Renal pelvis (tissue), 4 donors: ENCODE data around the gene KRTAP1-5. TPM values are rescaled to one million over a fixed set of nuclear protein-coding genes. Genes with fewer than 3 reads are reported as not detected.
"Not testable (repeated sequence)": the region's sequence is repeated elsewhere in the genome, so short reads cannot be mapped to it uniquely, and the experiment has no call there.

Source experiments
- DNase-seq: peaks from one replicate; pipeline ENCODE4 v3.0.0-alpha.2; 2013
- polyA plus RNA-seq, 3 donors: library from polyadenylated mRNA; unstranded; fragments of 120-200 nt; gene quantifications; one replicate each; pipeline ENCODE4 v1.2.1, GENCODE V29; 2013; ENCODE audit not compliant: insufficient read length in 3 of 3

The KRTAP1-5 gene
- polyA plus RNA-seq, 3 donors, result not detected

- no peak for DNase-seq
Observed at GRCh38 chr17:41049110-41049509, 22.1 kb upstream of the KRTAP1-5 start.

- DNase-seq, result no peak
Observed at GRCh38 chr17:41048441-41048840, 21.4 kb upstream of the KRTAP1-5 start.

- DNase-seq, result not testable (repeated sequence)
Observed at GRCh38 chr17:41046735-41047465, 19.9 kb upstream of the KRTAP1-5 start, which contains the start of gene KRTAP2-1. Gene KRTAP2-1, minus strand, starts transcription at chr17:41047316. Its CDS starts 49 bp downstream, at chr17:41047267.

- no peak for DNase-seq
Observed at GRCh38 chr17:41042953-41043352, 15.9 kb upstream of the KRTAP1-5 start.

- DNase-seq, result not testable (repeated sequence)
Observed at GRCh38 chr17:41040783-41041571, 14.0 kb upstream of the KRTAP1-5 start, which contains the start of gene KRTAP1-1. Gene KRTAP1-1, minus strand, starts transcription at chr17:41041450. Its CDS starts 53 bp downstream, at chr17:41041397.

- no peak for DNase-seq
Observed at GRCh38 chr17:41037853-41038350, 10.9 kb upstream of the KRTAP1-5 start.

GRCh38 chr17:41034346-41034935, 7.4 kb upstream of the KRTAP1-5 start, which contains the start of gene KRTAP1-3:
Gene KRTAP1-3, minus strand, starts transcription at chr17:41034874. Its CDS starts 53 bp downstream, at chr17:41034821.
- DNase-seq, result not testable (repeated sequence)

- DNase-seq, result no peak
Observed at GRCh38 chr17:41029633-41030245, 2.7 kb upstream of the KRTAP1-5 start, which contains the start of gene KRTAP1-4. Gene KRTAP1-4, minus strand, starts transcription at chr17:41030195. Its CDS starts 117 bp downstream, at chr17:41030078.

- no peak for DNase-seq
Observed at GRCh38 chr17:41024697-41025096, 2.3 kb downstream of the KRTAP1-5 start.

- no peak for DNase-seq
Observed at GRCh38 chr17:41020336-41020735, 6.7 kb downstream of the KRTAP1-5 start.

GRCh38 chr17:41019415-41019814, 7.6 kb downstream of the KRTAP1-5 start:
- DNase-seq, result no peak

GRCh38 chr17:41018541-41018940, 8.5 kb downstream of the KRTAP1-5 start:
- DNase-seq, result no peak

- DNase-seq, result no peak
Observed at GRCh38 chr17:41016578-41017215, 10.3 kb downstream of the KRTAP1-5 start.

- DNase-seq, result no peak
Observed at GRCh38 chr17:41015454-41015853, 11.6 kb downstream of the KRTAP1-5 start.

GRCh38 chr17:41013606-41014005, 13.4 kb downstream of the KRTAP1-5 start:
- DNase-seq, result no peak

GRCh38 chr17:41013181-41013580, 13.8 kb downstream of the KRTAP1-5 start:
- DNase-seq, result no peak

- DNase-seq, result no peak
Observed at GRCh38 chr17:41012326-41013120, 14.5 kb downstream of the KRTAP1-5 start.

GRCh38 chr17:41010441-41010840, 16.6 kb downstream of the KRTAP1-5 start:
- DNase-seq, result no peak

GRCh38 chr17:41009936-41010335, 17.1 kb downstream of the KRTAP1-5 start:
- DNase-seq, result no peak

GRCh38 chr17:41009301-41009760, 17.7 kb downstream of the KRTAP1-5 start:
- no peak for DNase-seq
